Neural cell (in vitro differentiated cells): ENCODE measurements around the gene ZDHHC21.

Experiments
- CTCF ChIP-seq: fragments of 450-650 bp; IDR thresholded peaks from 2 replicates; pipeline ENCODE4 v1.5.1; 2014; ENCODE audit warnings: antibody characterized with exemption, mild to moderate bottlenecking, moderate library complexity; ENCODE audit not compliant: poor library complexity, severe bottlenecking
- EP300 ChIP-seq: fragments of 450-650 bp; conservative IDR thresholded peaks from 2 replicates; pipeline ENCODE4 v1.6.1; 2014; ENCODE audit warnings: antibody characterized with exemption, mild to moderate bottlenecking, moderate library complexity; ENCODE audit not compliant: poor library complexity, severe bottlenecking
- EZH2 ChIP-seq: fragments of 200-600, 300-800 bp; shearing (Covaris generic), sonication (generic); IDR thresholded peaks from 2 replicates; pipeline ENCODE4 v1.6.1; 2014; ENCODE audit warnings: antibody characterized with exemption, low read length, borderline replicate concordance, mild to moderate bottlenecking; ENCODE audit not compliant: insufficient read depth, poor library complexity, severe bottlenecking
- MXI1 ChIP-seq: fragments of 450-650 bp; conservative IDR thresholded peaks from 2 replicates; pipeline ENCODE4 v1.6.1; 2014; ENCODE audit warnings: antibody characterized with exemption, mild to moderate bottlenecking; ENCODE audit not compliant: poor library complexity, severe bottlenecking
- POLR2AphosphoS5 ChIP-seq: IDR thresholded peaks from 2 replicates; pipeline ENCODE4 v1.6.1; 2012
- SMC3 ChIP-seq: fragments of 450-650 bp; conservative IDR thresholded peaks from 2 replicates; pipeline ENCODE4 v1.6.1; 2014; ENCODE audit warnings: antibody characterized with exemption, mild to moderate bottlenecking, moderate library complexity; ENCODE audit not compliant: poor library complexity
- TAF1 ChIP-seq: IDR thresholded peaks from 2 replicates; pipeline ENCODE4 v1.6.1; 2012; ENCODE audit warnings: low read depth
- TF ChIP-seq, protein P1 (sequence below): IDR thresholded peaks from 2 replicates; pipeline ENCODE4 v1.6.1; 2012; ENCODE audit warnings: borderline replicate concordance

- TF ChIP-seq CTCF (no peak), POLR2AphosphoS5 (no peak), SMC3 (no peak), EZH2 (no peak), TAF1 (no peak), EP300 (no peak), MXI1 (no peak)
- TF ChIP-seq, protein P1, sequence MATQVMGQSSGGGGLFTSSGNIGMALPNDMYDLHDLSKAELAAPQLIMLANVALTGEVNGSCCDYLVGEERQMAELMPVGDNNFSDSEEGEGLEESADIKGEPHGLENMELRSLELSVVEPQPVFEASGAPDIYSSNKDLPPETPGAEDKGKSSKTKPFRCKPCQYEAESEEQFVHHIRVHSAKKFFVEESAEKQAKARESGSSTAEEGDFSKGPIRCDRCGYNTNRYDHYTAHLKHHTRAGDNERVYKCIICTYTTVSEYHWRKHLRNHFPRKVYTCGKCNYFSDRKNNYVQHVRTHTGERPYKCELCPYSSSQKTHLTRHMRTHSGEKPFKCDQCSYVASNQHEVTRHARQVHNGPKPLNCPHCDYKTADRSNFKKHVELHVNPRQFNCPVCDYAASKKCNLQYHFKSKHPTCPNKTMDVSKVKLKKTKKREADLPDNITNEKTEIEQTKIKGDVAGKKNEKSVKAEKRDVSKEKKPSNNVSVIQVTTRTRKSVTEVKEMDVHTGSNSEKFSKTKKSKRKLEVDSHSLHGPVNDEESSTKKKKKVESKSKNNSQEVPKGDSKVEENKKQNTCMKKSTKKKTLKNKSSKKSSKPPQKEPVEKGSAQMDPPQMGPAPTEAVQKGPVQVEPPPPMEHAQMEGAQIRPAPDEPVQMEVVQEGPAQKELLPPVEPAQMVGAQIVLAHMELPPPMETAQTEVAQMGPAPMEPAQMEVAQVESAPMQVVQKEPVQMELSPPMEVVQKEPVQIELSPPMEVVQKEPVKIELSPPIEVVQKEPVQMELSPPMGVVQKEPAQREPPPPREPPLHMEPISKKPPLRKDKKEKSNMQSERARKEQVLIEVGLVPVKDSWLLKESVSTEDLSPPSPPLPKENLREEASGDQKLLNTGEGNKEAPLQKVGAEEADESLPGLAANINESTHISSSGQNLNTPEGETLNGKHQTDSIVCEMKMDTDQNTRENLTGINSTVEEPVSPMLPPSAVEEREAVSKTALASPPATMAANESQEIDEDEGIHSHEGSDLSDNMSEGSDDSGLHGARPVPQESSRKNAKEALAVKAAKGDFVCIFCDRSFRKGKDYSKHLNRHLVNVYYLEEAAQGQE, result no peak
Measured at GRCh38 chr9:14585730-14586473, 107.3 kb downstream of the ZDHHC21 start.
